ENCODE measurements around the gene PRKCZ. TPM values are rescaled to one million over a fixed set of nuclear protein-coding genes. Genes with fewer than 3 reads are reported as not detected.
A peak's percentile ranks its signal among the peaks of the same experiment; 100 is the strongest.

Gene PRKCZ
- total RNA-seq, 1 donor from 2014 or later = 28.1 TPM

- no peak for TF ChIP-seq CTCF (conservative IDR thresholded peaks at IDR 0.05; ENCODE audit: low read depth, low read length)
- no peak for DNase-seq (ENCODE audit: low read depth)
- H3K4me3 ChIP-seq (ENCODE audit: low read depth, low read length) = no peak overlapping the region
These were observed 77.3 kb downstream of the PRKCZ start for GRCh38 chr1:2127187-2128145.

- H3K4me3 ChIP-seq (ENCODE audit: low read depth, low read length) = no peak overlapping the region
- no peak for TF ChIP-seq CTCF (conservative IDR thresholded peaks at IDR 0.05; ENCODE audit: low read depth, low read length)
- DNase-seq (ENCODE audit: low read depth) = no peak
These were observed 78.1 kb downstream of the PRKCZ start for GRCh38 chr1:2128189-2128901.

GRCh38 chr1:2129256-2129943 lies 79.2 kb downstream of the PRKCZ start:
- H3K4me3 ChIP-seq (ENCODE audit: low read depth, low read length) = no peak overlapping the region
- no peak for TF ChIP-seq CTCF (conservative IDR thresholded peaks at IDR 0.05; ENCODE audit: low read depth, low read length)
- DNase-seq (ENCODE audit: low read depth) = no peak

GRCh38 chr1:2130156-2130555 lies 79.9 kb downstream of the PRKCZ start:
- no peak for DNase-seq (ENCODE audit: low read depth)
- no peak overlapping the region for H3K4me3 ChIP-seq (ENCODE audit: low read depth, low read length)
- TF ChIP-seq CTCF (conservative IDR thresholded peaks at IDR 0.05; ENCODE audit: low read depth, low read length) = no peak

- no peak for TF ChIP-seq CTCF (conservative IDR thresholded peaks at IDR 0.05; ENCODE audit: low read depth, low read length)
- DNase-seq (ENCODE audit: low read depth) = no peak
- H3K4me3 ChIP-seq (ENCODE audit: low read depth, low read length) = no peak overlapping the region
These were observed 80.7 kb downstream of the PRKCZ start for GRCh38 chr1:2130871-2131289.

- DNase-seq (ENCODE audit: low read depth) = no peak
- H3K4me3 ChIP-seq (ENCODE audit: low read depth, low read length) = peak overlapping the region; percentile 42
- no peak for TF ChIP-seq CTCF (conservative IDR thresholded peaks at IDR 0.05; ENCODE audit: low read depth, low read length)
These were observed 82.2 kb downstream of the PRKCZ start for GRCh38 chr1:2132222-2133038.

Measured in epithelial cell of proximal tubule (primary cell).